ENCODE data around the gene MBOAT2. TPM values are rescaled to one million over a fixed set of nuclear protein-coding genes. Genes with fewer than 3 reads are reported as not detected.

MBOAT2 gene
- total RNA-seq, 1 experiment from 2014 or later, result 34.8 TPM

DNA sequence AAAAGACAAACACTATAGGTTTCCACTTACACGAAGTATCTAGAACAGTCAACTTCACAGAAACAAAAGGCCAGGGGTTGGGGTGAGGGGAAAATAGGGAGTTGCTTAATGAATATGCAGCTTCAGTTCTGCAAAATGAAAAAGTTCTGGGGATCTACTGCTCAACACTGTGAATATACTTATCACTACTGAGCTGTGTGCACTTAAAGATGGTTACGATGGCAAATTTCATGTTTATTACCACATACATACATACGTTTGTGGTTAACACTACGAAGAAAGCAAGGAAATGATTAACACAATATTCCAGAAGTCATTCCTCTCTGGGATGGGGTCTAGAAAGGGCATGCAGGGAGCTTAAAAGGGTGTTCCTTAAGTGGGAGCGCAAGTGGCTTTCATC, 19.3 kb downstream of the MBOAT2 start:
- TF ChIP-seq SIN3A (IDR thresholded peaks at IDR 0.05; ENCODE audit: borderline replicate concordance, insufficient read depth, low read depth, low read length) (no peak), TCF7L2 (IDR thresholded peaks at IDR 0.05; ENCODE audit: low read depth, low read length) (no peak), POLR2AphosphoS5 (IDR thresholded peaks at IDR 0.05; ENCODE audit: low read depth, low read length) (no peak)
- TF ChIP-seq, protein P1, sequence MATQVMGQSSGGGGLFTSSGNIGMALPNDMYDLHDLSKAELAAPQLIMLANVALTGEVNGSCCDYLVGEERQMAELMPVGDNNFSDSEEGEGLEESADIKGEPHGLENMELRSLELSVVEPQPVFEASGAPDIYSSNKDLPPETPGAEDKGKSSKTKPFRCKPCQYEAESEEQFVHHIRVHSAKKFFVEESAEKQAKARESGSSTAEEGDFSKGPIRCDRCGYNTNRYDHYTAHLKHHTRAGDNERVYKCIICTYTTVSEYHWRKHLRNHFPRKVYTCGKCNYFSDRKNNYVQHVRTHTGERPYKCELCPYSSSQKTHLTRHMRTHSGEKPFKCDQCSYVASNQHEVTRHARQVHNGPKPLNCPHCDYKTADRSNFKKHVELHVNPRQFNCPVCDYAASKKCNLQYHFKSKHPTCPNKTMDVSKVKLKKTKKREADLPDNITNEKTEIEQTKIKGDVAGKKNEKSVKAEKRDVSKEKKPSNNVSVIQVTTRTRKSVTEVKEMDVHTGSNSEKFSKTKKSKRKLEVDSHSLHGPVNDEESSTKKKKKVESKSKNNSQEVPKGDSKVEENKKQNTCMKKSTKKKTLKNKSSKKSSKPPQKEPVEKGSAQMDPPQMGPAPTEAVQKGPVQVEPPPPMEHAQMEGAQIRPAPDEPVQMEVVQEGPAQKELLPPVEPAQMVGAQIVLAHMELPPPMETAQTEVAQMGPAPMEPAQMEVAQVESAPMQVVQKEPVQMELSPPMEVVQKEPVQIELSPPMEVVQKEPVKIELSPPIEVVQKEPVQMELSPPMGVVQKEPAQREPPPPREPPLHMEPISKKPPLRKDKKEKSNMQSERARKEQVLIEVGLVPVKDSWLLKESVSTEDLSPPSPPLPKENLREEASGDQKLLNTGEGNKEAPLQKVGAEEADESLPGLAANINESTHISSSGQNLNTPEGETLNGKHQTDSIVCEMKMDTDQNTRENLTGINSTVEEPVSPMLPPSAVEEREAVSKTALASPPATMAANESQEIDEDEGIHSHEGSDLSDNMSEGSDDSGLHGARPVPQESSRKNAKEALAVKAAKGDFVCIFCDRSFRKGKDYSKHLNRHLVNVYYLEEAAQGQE (IDR thresholded peaks at IDR 0.05; ENCODE audit: insufficient read depth in 1 of 2, low read depth in 2 of 2, low read length in 1 of 2), result no peak
- TF ChIP-seq, protein P2, sequence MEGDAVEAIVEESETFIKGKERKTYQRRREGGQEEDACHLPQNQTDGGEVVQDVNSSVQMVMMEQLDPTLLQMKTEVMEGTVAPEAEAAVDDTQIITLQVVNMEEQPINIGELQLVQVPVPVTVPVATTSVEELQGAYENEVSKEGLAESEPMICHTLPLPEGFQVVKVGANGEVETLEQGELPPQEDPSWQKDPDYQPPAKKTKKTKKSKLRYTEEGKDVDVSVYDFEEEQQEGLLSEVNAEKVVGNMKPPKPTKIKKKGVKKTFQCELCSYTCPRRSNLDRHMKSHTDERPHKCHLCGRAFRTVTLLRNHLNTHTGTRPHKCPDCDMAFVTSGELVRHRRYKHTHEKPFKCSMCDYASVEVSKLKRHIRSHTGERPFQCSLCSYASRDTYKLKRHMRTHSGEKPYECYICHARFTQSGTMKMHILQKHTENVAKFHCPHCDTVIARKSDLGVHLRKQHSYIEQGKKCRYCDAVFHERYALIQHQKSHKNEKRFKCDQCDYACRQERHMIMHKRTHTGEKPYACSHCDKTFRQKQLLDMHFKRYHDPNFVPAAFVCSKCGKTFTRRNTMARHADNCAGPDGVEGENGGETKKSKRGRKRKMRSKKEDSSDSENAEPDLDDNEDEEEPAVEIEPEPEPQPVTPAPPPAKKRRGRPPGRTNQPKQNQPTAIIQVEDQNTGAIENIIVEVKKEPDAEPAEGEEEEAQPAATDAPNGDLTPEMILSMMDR (IDR thresholded peaks at IDR 0.05), result no peak
- BruUV-seq (replicated peaks), result no TSS peak
- H3K4me1 ChIP-seq (ENCODE audit: control insufficient read depth, insufficient read depth, low read length), result no peaks in the 10 kb centered on the region
- H3K27me3 ChIP-seq (ENCODE audit: control insufficient read depth, insufficient read depth, low read length), result no peaks in the 10 kb centered on the region
- intact Hi-C loops (cut with micrococcal nuclease; ENCODE audit: unreplicated experiment), result no loop called here
- H3K27ac ChIP-seq (ENCODE audit: low read length), result no peak overlapping the region
- no peaks in the 10 kb centered on the region for H3K9me3 ChIP-seq (ENCODE audit: control insufficient read depth, insufficient read depth, low read depth, low read length)
- CTCF ChIA-PET, result interaction anchor here (0.7 kb wide), 1 partner anchor 316 kb away, joined by 3 read pairs; no protein-coding TSS in a partner anchor
- in situ Hi-C loops (cut with HindIII; ENCODE audit: low pct_unique_long_range_greater_than_20kb, low sequenced_read_pairs), result no loop called here
- POLR2A ChIA-PET, result no interaction called here
- H3K36me3 ChIP-seq (ENCODE audit: control insufficient read depth, insufficient read depth, low read length), result no peaks in the 10 kb centered on the region
- no peak overlapping the region for H3K4me3 ChIP-seq (ENCODE audit: low read depth in 2 of 2, low read length in 2 of 2)
- ATAC-seq (no peak), DNase-seq (ENCODE audit: low read depth, low spot score) (no peak)

DNA sequence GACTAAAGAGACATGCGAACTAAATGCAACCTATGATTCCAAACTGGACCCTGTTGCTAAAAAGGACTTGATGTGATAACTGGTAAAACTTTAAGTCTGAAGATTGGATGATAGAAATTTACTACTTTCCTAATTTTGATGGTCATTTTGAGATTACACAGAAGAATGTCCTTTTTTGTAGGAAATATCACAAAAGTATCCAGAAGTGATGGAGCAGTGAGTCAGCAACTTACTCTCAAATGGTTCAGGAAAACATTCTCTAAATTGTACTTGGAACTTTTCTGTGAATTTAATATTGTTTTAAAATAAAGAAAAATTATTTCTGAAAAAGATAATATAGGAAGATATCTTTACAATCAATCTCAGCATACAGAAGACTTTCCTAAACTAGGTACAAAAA, 19.9 kb downstream of the MBOAT2 start:
- no peak for ATAC-seq

More for the DNA sequence above, 19.9 kb downstream of the MBOAT2 start:
- intact Hi-C loops (cut with micrococcal nuclease; ENCODE audit: unreplicated experiment), result no loop called here
- in situ Hi-C loops (cut with HindIII; ENCODE audit: low pct_unique_long_range_greater_than_20kb, low sequenced_read_pairs), result no loop called here
- ChIA-PET POLR2A (no interaction called here), CTCF (no interaction called here)
- no peaks in the 10 kb centered on the region for H3K27me3 ChIP-seq (ENCODE audit: control insufficient read depth, insufficient read depth, low read length)
- BruUV-seq (replicated peaks), result no TSS peak
- no peaks in the 10 kb centered on the region for H3K9me3 ChIP-seq (ENCODE audit: control insufficient read depth, insufficient read depth, low read depth, low read length)
- H3K4me1 ChIP-seq (ENCODE audit: control insufficient read depth, insufficient read depth, low read length), result no peaks in the 10 kb centered on the region
- H3K4me3 ChIP-seq (ENCODE audit: low read depth in 2 of 2, low read length in 2 of 2), result no peak overlapping the region
- H3K36me3 ChIP-seq (ENCODE audit: control insufficient read depth, insufficient read depth, low read length), result no peaks in the 10 kb centered on the region
- no peak for TF ChIP-seq SIN3A (IDR thresholded peaks at IDR 0.05; ENCODE audit: borderline replicate concordance, insufficient read depth, low read depth, low read length)
- TF ChIP-seq TCF7L2 (IDR thresholded peaks at IDR 0.05; ENCODE audit: low read depth, low read length), result no peak
- TF ChIP-seq, protein P2 (IDR thresholded peaks at IDR 0.05), result no peak
- TF ChIP-seq POLR2AphosphoS5 (IDR thresholded peaks at IDR 0.05; ENCODE audit: low read depth, low read length), result no peak
- TF ChIP-seq, protein P1 (IDR thresholded peaks at IDR 0.05; ENCODE audit: insufficient read depth in 1 of 2, low read depth in 2 of 2, low read length in 1 of 2), result no peak
- DNase-seq (ENCODE audit: low read depth, low spot score), result no peak
- H3K27ac ChIP-seq (ENCODE audit: low read length), result no peak overlapping the region

Measured in Panc1 (cell line).